SJSA1 (cell line): ENCODE results near the gene EN2. TPM values are rescaled to one million over a fixed set of nuclear protein-coding genes. Genes with fewer than 3 reads are reported as not detected.

Experiments
- DNase-seq, 2 experiments: peaks; one replicate each; pipeline ENCODE4 v3.0.0-alpha.2; 2015 to 2020; ENCODE audit warnings: low spot score in 2 of 2, low read depth in 1 of 2
- H3K27ac ChIP-seq: fragments of 250-450 bp; sonication (Bioruptor Pico); 2 replicates; pipeline ENCODE4 v1.5.1; 2020; ENCODE audit warnings: mild to moderate bottlenecking, moderate library complexity
- H3K27me3 ChIP-seq: fragments of 250-450 bp; sonication (Bioruptor Pico); replicated peaks from 2 replicates; pipeline ENCODE4 v1.5.1; 2020; ENCODE audit warnings: mild to moderate bottlenecking, moderate library complexity
- H3K36me3 ChIP-seq: fragments of 250-450 bp; sonication (Bioruptor Pico); 2 replicates; pipeline ENCODE4 v1.5.1; 2020; ENCODE audit warnings: mild to moderate bottlenecking
- H3K4me1 ChIP-seq: fragments of 250-450 bp; sonication (Bioruptor Pico); replicated peaks from 2 replicates; pipeline ENCODE4 v1.6.1; 2021; ENCODE audit warnings: mild to moderate bottlenecking
- H3K4me3 ChIP-seq: fragments of 250-450 bp; sonication (Bioruptor Pico); 2 replicates; pipeline ENCODE4 v1.5.1; 2020; ENCODE audit warnings: mild to moderate bottlenecking
- H3K9me3 ChIP-seq: fragments of 250-450 bp; sonication (Bioruptor Pico); replicated peaks from 2 replicates; pipeline ENCODE4 v1.5.1; 2020; ENCODE audit warnings: mild to moderate bottlenecking
- total RNA-seq: library from RNA; depleted of rRNA; stranded (reverse); fragments of >200 nt; shearing (Covaris generic); gene quantifications from 2 replicates; pipeline ENCODE4 v1.2.3, GENCODE V29; 2014

Gene EN2
- total RNA-seq, 1 experiment from 2014 or later, result 0.11 TPM

DNA sequence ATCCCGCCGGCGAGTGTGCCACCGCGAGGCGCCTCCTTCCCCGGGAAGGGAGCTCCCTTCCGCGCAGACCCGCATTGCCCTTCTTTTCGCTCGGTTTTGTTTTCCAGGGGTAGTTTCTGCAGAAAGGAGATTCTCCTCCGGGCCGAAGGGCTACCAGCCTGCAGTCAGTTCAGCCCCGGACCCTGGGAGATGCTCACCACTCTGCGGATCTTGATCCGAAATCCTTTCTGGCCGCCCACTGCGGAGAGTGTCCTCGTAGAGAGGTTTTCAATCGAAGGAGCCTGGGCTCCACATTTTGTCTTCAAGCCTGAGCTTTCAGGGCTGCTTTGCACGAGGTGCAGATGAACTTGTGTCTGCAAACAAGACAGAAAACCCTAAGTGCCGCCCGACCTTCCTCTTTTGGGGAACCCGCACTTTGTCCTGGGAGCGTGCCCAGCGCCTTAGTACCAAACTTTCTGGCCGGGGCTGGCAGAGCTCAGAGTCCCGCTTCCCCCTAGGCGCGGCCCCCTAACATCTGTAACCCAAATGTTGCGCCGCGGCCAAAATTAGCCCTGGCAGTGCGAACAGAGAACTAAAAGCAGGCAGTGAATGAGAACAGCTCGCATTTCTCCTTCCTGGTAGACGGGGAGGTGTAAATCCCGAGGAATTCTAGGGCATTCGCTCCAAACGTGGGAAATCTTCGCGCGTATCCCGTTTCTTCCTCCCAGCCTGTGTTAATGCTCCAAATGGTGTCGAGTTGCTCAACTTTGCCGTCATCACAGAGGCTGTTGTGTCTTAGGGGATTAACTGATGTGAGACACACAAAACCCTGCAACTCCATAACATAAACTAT lies 6.7 kb upstream of the EN2 start:
- Histone ChIP-seq H3K27ac (no peak overlapping the region), H3K4me1 (no peaks in the 10 kb centered on the region), H3K9me3 (no peaks in the 10 kb centered on the region), H3K4me3 (no peak overlapping the region), H3K36me3 (no peaks in the 10 kb centered on the region), H3K27me3 (peaks cover 97% of the 10 kb centered on the region)
- no peak for DNase-seq

- Histone ChIP-seq H3K27me3 (peaks cover 100% of the 10 kb centered on the region), H3K4me1 (no peaks in the 10 kb centered on the region)
Observed at GRCh38 chr7:155451840-155452239, 6.1 kb upstream of the EN2 start.

GRCh38 chr7:155452505-155453295 lies 5.2 kb upstream of the EN2 start:
- no peak for DNase-seq
- Histone ChIP-seq H3K4me3 (no peak overlapping the region), H3K27ac (no peak overlapping the region), H3K36me3 (no peaks in the 10 kb centered on the region), H3K9me3 (peaks cover 5% of the 10 kb centered on the region; the same call in 1 of the 2 replicates), H3K27me3 (peaks cover 97% of the 10 kb centered on the region), H3K4me1 (no peaks in the 10 kb centered on the region)

More at GRCh38 chr7:155451840-155452239, 6.1 kb upstream of the EN2 start:
- 0 out of 2 replicates have a peak, but pooled peaks cover under 1% of the 10 kb centered on the region for H3K9me3 ChIP-seq
- DNase-seq, result no peak
- no peak overlapping the region for H3K27ac ChIP-seq
- no peak overlapping the region for H3K4me3 ChIP-seq
- H3K36me3 ChIP-seq, result no peaks in the 10 kb centered on the region

GRCh38 chr7:155453296-155454182 lies 4.4 kb upstream of the EN2 start:
- no peaks in the 10 kb centered on the region for H3K4me1 ChIP-seq

DNA sequence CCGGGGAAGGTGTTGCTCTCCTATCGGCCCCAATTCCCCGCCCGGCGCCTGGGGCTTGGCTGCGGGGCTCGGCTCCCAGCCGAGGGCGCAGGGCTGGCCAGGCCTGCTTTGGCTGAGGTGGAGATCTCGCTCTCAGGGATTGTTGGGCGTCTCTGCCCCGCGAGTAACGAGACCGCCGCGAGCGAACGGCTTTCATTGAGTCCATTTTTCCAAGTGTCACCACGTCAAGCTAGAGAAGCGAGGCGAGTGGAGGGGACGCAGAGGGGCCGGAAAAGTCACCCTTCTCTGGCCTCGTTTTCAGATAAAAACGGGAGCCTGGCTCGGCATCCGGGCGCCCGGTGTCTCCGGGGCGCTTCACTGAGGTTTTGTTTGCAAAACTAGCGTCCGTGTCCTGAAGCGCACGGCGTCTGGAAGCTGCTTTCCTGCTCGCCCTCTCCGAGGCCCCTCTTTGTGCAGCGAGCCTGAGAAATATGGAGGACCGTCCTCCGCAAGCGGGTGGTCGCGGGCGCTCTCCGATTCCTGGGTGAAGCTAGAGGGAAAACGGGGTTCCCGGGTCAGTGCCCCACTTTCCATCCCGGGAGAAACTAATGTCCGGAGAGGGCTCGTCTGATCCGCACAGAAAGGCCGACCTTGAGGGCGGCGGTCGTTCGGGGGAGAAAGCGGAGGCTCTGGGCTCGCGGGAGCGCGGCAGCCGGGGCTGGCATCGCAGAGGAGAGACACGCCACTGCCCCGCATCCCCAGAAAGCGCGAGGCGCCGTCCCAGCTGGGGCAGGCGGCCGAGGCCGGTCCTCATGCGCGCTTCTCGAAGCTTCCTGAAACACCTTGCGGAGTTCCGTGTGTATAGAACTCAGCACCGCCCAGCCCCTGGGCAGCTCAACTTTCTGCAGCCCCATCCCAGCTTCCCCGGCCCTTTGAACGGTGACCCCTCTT lies 3.5 kb upstream of the EN2 start:
- Histone ChIP-seq H3K9me3 (peaks cover 10% of the 10 kb centered on the region; the same call in 1 of the 2 replicates), H3K27ac (no peak overlapping the region), H3K4me3 (no peak overlapping the region), H3K27me3 (peaks cover 95% of the 10 kb centered on the region), H3K36me3 (no peaks in the 10 kb centered on the region), H3K4me1 (no peaks in the 10 kb centered on the region)
- no peak for DNase-seq

More at GRCh38 chr7:155453296-155454182, 4.4 kb upstream of the EN2 start:
- peaks cover 10% of the 10 kb centered on the region; the same call in 1 of the 2 replicates for H3K9me3 ChIP-seq
- H3K4me3 ChIP-seq, result no peak overlapping the region
- peaks cover 95% of the 10 kb centered on the region for H3K27me3 ChIP-seq
- H3K36me3 ChIP-seq, result no peaks in the 10 kb centered on the region
- DNase-seq, result no peak
- no peak overlapping the region for H3K27ac ChIP-seq

DNA sequence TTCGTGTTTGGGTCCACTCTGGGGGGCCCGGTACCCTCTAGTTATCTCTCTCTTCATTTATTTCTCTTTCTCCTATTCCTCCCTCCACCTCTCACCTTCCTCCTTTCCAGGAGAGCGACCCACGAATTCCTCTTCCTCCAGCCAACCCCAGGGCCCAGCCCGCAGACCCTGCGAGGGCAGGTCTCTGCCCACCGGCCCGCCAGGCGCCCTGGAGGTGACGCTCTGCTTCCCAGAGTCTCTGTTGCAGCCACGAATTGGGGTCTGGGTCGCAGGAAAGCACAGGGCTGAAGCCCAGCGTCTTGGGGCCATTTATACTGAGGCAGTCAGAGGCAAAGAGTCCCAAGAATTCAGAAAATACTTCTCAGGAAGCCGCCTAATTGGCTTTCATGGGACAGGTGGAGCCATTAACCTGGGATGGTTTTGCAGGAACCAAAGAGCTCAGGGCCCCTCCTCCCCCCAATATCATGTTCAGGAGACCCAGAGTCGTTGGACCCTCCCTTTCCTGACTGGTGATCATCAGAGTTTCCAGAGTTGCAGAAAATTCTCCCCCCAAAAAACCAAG lies 2.7 kb upstream of the EN2 start:
- DNase-seq, result no peak
- Histone ChIP-seq H3K36me3 (no peaks in the 10 kb centered on the region), H3K4me3 (no peak overlapping the region), H3K27me3 (peaks cover 95% of the 10 kb centered on the region), H3K9me3 (peaks cover 10% of the 10 kb centered on the region; the same call in 1 of the 2 replicates), H3K4me1 (no peaks in the 10 kb centered on the region), H3K27ac (no peak overlapping the region)

DNA sequence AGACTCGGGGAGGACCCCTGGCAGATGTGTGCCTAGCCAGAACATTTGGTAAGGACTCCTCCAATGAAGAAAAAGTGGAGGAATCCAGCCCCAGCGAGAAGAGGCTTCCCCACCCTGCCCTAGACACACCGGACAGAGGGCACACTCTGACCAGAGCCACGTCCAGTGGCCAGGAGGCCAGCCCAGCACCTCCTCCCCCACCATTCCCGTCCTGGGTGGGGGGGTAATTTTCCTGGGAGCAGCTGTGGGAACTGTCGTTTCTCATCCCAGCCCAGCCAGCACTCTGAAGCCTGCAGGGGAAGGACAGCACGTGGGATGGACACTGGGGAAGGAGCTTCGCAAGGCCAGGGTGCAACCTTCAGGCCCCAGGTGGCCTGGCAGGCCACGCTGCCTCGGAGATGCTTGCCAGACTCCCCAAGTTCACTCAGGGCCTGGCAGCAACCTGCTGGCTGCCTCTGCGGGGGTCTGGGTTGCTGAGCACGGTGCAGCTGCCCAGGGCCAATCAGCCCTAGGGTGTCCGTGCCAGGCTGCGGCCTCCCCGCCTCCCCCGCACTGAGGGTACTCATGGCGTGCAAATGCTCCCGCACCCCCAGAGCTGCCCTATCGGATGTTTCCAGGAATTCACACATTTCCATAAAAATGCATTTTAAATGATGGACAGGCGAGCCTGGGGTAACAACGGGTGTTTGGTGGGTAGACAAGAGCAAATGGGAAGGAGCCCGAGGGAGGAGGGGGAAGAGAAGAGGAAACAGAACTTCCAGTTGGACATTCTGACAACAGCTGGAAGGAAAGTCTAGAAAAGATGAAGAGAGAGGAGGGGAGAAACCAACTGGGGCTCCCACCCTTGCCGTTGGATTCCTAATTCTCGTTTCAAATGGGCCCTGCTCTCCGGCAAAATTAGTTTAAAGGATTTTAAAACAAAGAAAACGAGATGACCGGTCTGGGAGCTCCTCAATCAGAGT lies 1.9 kb upstream of the EN2 start:
- H3K4me3 ChIP-seq, result no peak overlapping the region
- peaks cover 10% of the 10 kb centered on the region; the same call in 1 of the 2 replicates for H3K9me3 ChIP-seq
- no peaks in the 10 kb centered on the region for H3K36me3 ChIP-seq
- H3K27me3 ChIP-seq, result peaks cover 94% of the 10 kb centered on the region
- H3K27ac ChIP-seq, result no peak overlapping the region
- H3K4me1 ChIP-seq, result no peaks in the 10 kb centered on the region
- DNase-seq, result no peak

DNA sequence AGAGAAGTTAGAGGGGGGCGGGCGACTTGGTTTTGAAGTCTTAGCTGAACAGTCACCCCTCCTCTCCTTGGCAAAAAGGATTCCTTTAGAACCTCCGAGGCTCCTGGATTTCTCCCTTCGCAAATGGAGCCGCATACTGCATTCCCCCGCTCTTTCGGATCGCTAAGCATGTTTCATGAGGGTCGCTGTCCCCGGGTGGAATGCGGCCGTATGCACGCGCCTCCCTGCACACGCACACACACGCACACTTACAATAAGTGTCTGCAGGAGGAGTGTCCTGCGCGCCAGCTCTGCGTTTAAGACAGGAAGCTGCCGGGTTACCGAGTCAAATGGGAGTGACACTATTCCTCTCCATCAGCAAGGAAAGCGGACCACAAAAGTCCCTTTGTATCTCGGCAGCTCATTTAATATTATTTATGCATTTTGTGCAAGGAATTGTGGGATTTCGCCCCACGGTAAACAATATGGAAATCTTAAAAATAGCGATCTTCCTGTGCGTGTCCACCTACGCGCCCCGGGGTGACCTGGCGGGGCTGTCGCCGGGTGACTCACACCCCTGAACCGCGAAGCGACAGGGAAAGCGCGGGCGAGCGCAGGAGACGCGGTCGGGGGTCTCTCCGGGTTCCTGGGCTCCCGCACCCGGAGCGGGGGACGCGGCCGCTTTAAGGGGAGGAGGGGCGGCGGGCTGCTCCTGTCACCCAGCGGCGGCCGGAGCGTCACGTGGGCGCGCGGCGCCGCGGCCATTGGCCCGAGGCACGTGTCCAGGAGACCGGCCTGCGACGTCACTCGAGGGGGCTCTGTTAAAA lies 988 bp upstream of the EN2 start:
- H3K27ac ChIP-seq, result no peak overlapping the region
- no peak overlapping the region for H3K4me3 ChIP-seq
- no peaks in the 10 kb centered on the region for H3K36me3 ChIP-seq
- peaks cover 10% of the 10 kb centered on the region; the same call in 1 of the 2 replicates for H3K9me3 ChIP-seq
- DNase-seq, result no peak
- peaks cover 94% of the 10 kb centered on the region for H3K27me3 ChIP-seq
- no peaks in the 10 kb centered on the region for H3K4me1 ChIP-seq

- peaks cover 94% of the 10 kb centered on the region for H3K27me3 ChIP-seq
- no peaks in the 10 kb centered on the region for H3K4me1 ChIP-seq
- H3K4me3 ChIP-seq, result no peak overlapping the region
- H3K27ac ChIP-seq, result no peak overlapping the region
- H3K9me3 ChIP-seq, result peaks cover 10% of the 10 kb centered on the region; the same call in 1 of the 2 replicates
- no peaks in the 10 kb centered on the region for H3K36me3 ChIP-seq
- no peak for DNase-seq
Observed at GRCh38 chr7:155457544-155458110, 302 bp upstream of the EN2 start.

DNA sequence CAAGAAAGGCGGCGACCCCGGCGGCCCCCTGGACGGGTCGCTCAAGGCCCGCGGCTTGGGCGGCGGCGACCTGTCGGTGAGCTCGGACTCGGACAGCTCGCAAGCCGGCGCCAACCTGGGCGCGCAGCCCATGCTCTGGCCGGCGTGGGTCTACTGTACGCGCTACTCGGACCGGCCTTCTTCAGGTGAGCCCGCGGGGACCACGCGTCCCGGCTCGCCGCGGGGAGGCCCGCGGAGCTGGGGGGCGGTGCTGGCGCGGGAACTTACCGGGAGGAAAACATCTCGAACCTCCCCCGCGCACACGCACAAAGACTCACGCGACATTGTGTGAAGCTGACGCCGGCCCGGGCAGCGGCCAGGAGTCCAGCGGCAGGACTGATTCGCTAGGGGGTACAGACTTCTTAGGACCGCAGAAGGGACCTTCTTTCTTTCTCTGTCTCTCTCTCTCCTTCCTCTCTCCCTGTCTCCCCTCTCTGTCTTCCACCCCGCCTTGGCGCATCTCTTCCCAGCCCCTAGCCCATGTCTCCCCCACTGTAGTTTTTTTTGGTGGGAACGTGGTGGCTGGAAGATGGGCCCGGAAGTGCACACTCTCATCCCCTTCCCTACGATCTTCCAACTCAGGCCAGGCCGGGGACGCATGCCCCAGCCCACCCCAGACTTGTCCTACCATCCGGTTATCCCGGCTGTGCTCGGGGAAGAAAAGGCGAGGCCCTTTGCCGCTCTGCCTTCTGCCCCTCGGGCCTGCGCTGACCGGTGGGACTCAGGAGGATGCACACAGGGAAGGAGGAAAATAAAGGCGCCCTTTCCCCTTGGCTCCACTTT lies 1.2 kb downstream of the EN2 start:
- H3K36me3 ChIP-seq, result no peaks in the 10 kb centered on the region
- H3K4me3 ChIP-seq, result no peak overlapping the region
- peaks cover 94% of the 10 kb centered on the region for H3K27me3 ChIP-seq
- peaks cover 10% of the 10 kb centered on the region; the same call in 1 of the 2 replicates for H3K9me3 ChIP-seq
- no peak for DNase-seq
- no peak overlapping the region for H3K27ac ChIP-seq
- no peaks in the 10 kb centered on the region for H3K4me1 ChIP-seq
